ENCODE data around the gene ABCD1.

- no peak for TF ChIP-seq POLR2A (IDR thresholded peaks at IDR 0.05)
- TF ChIP-seq, protein P1, sequence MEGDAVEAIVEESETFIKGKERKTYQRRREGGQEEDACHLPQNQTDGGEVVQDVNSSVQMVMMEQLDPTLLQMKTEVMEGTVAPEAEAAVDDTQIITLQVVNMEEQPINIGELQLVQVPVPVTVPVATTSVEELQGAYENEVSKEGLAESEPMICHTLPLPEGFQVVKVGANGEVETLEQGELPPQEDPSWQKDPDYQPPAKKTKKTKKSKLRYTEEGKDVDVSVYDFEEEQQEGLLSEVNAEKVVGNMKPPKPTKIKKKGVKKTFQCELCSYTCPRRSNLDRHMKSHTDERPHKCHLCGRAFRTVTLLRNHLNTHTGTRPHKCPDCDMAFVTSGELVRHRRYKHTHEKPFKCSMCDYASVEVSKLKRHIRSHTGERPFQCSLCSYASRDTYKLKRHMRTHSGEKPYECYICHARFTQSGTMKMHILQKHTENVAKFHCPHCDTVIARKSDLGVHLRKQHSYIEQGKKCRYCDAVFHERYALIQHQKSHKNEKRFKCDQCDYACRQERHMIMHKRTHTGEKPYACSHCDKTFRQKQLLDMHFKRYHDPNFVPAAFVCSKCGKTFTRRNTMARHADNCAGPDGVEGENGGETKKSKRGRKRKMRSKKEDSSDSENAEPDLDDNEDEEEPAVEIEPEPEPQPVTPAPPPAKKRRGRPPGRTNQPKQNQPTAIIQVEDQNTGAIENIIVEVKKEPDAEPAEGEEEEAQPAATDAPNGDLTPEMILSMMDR (IDR thresholded peaks at IDR 0.05), result no peak
These were observed 15.3 kb downstream of the ABCD1 start for GRCh38 chrX:153739754-153740486.
